A673 (cell line): ENCODE results near the gene BUB1B. TPM values are rescaled to one million over a fixed set of nuclear protein-coding genes. Genes with fewer than 3 reads are reported as not detected.

Source experiments
- BruUV-seq: library from RNA; stranded (reverse); fragments of 400-500 nt; replicated peaks from 2 replicates; lab custom pipeline; 2021; lab: Mats Ljungman, UMichigan
- CTCF ChIA-PET: fragments of 300-600 bp; sonication (Branson Sonifier 250); formaldehyde crosslinking; loops from one replicate; lab custom pipeline; 2022; ENCODE audit warnings: antibody characterized with exemption; lab: Charles Lee
- POLR2A ChIA-PET: fragments of 300-600 bp; sonication (Branson Sonifier 250); formaldehyde crosslinking; loops from one replicate; lab custom pipeline; 2022; ENCODE audit warnings: antibody characterized with exemption; ENCODE audit not compliant: low non-redundant PET; lab: Charles Lee
- DNase-seq: peaks from one replicate; pipeline ENCODE4 v3.0.0-alpha.2; 2015; ENCODE audit warnings: low spot score
- H3K27ac ChIP-seq: fragments of 200-600 bp; sonication (generic); 2 replicates; pipeline ENCODE4 v1.5.1; 2016; ENCODE audit warnings: mixed run types, low read depth, mild to moderate bottlenecking, mixed read lengths, antibody characterized with exemption, low read length; ENCODE audit not compliant: poor library complexity, severe bottlenecking
- H3K27me3 ChIP-seq: fragments of 200-600 bp; sonication (generic); replicated peaks from 2 replicates; pipeline ENCODE4 v1.6.1; 2017; ENCODE audit warnings: mixed run types, low read depth, mild to moderate bottlenecking, mixed read lengths, antibody characterized with exemption, low read length; ENCODE audit not compliant: insufficient read depth, poor library complexity
- H3K36me3 ChIP-seq: fragments of 200-600 bp; sonication (generic); 2 replicates; pipeline ENCODE4 v1.6.1; 2016; ENCODE audit warnings: mixed run types, mild to moderate bottlenecking, mixed read lengths, antibody characterized with exemption, low read length; ENCODE audit not compliant: insufficient read depth, poor library complexity, severe bottlenecking
- H3K4me1 ChIP-seq: fragments of 200-600 bp; sonication (generic); 2 replicates; pipeline ENCODE4 v1.6.1; 2017; ENCODE audit warnings: mixed run types, mild to moderate bottlenecking, mixed read lengths, antibody characterized with exemption, low read length; ENCODE audit not compliant: insufficient read depth, poor library complexity, severe bottlenecking
- H3K4me3 ChIP-seq: fragments of 200-600 bp; sonication (generic); 2 replicates; pipeline ENCODE4 v1.5.1; 2016; ENCODE audit warnings: low read depth, mixed run types, mild to moderate bottlenecking, mixed read lengths, low read length; ENCODE audit not compliant: poor library complexity, severe bottlenecking
- H3K9me3 ChIP-seq: fragments of 200-600 bp; sonication (generic); 2 replicates; pipeline ENCODE4 v1.6.1; 2016; ENCODE audit warnings: mixed run types, low read depth, mild to moderate bottlenecking, mixed read lengths, antibody characterized with exemption, low read length; ENCODE audit not compliant: poor library complexity, severe bottlenecking
- EZH2 ChIP-seq: fragments of 200-600 bp; sonication (generic); IDR thresholded peaks from 2 replicates; pipeline ENCODE4 v1.6.1; 2017; ENCODE audit warnings: borderline replicate concordance, low read depth, mild to moderate bottlenecking, mixed read lengths, antibody characterized with exemption, low read length; ENCODE audit not compliant: poor library complexity, severe bottlenecking
- intact Hi-C: fragments of 100-400 bp; cut with micrococcal nuclease; formaldehyde crosslinking; loops from one replicate; pipeline ENCODE4 v1.10.0; 2022; ENCODE audit not compliant: unreplicated experiment
- total RNA-seq: library from RNA; stranded (reverse); gene quantifications from 2 replicates; pipeline ENCODE4 v1.2.3, GENCODE V29; 2021
- TF ChIP-seq, protein P1 (sequence below): fragments of 300-800, 200-600 bp; sonication (generic); conservative IDR thresholded peaks from 2 replicates; pipeline ENCODE4 v1.5.1; 2017; ENCODE audit warnings: low read depth, mild to moderate bottlenecking, antibody characterized with exemption, low read length, moderate library complexity, mixed read lengths

BUB1B gene
- total RNA-seq, 1 experiment from 2014 or later: 196 TPM

GRCh38 chr15:40229316-40229715 is 68.4 kb downstream of the BUB1B start:
- POLR2A ChIA-PET: no interaction called here
- no TSS peak for BruUV-seq
- Histone ChIP-seq H3K36me3 (peaks cover 46% of the 10 kb centered on the region), H3K27me3 (no peaks in the 10 kb centered on the region), H3K4me3 (no peak overlapping the region), H3K4me1 (no peaks in the 10 kb centered on the region), H3K9me3 (no peaks in the 10 kb centered on the region), H3K27ac (no peak overlapping the region)
- DNase-seq: no peak
- TF ChIP-seq EZH2: no peak
- TF ChIP-seq, protein P1, sequence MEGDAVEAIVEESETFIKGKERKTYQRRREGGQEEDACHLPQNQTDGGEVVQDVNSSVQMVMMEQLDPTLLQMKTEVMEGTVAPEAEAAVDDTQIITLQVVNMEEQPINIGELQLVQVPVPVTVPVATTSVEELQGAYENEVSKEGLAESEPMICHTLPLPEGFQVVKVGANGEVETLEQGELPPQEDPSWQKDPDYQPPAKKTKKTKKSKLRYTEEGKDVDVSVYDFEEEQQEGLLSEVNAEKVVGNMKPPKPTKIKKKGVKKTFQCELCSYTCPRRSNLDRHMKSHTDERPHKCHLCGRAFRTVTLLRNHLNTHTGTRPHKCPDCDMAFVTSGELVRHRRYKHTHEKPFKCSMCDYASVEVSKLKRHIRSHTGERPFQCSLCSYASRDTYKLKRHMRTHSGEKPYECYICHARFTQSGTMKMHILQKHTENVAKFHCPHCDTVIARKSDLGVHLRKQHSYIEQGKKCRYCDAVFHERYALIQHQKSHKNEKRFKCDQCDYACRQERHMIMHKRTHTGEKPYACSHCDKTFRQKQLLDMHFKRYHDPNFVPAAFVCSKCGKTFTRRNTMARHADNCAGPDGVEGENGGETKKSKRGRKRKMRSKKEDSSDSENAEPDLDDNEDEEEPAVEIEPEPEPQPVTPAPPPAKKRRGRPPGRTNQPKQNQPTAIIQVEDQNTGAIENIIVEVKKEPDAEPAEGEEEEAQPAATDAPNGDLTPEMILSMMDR: no peak
- CTCF ChIA-PET: no interaction called here
- intact Hi-C loops: no loop called here

GRCh38 chr15:40229956-40230355 is 69.1 kb downstream of the BUB1B start:
- TF ChIP-seq, protein P1: no peak
- TF ChIP-seq EZH2: no peak
- Histone ChIP-seq H3K36me3 (peaks cover 40% of the 10 kb centered on the region), H3K4me3 (no peak overlapping the region), H3K4me1 (no peaks in the 10 kb centered on the region), H3K27ac (no peak overlapping the region), H3K27me3 (no peaks in the 10 kb centered on the region), H3K9me3 (no peaks in the 10 kb centered on the region)
- DNase-seq: no peak
- intact Hi-C loops: no loop called here
- CTCF ChIA-PET: no interaction called here
- POLR2A ChIA-PET: interaction anchor here (0.6 kb wide), 1 partner anchor 9 kb away, joined by 7 read pairs; no protein-coding TSS in a partner anchor
- BruUV-seq: no TSS peak

- intact Hi-C loops: no loop called here
- H3K9me3 ChIP-seq: no peaks in the 10 kb centered on the region
- CTCF ChIA-PET: no interaction called here
- no peak overlapping the region for H3K4me3 ChIP-seq
- TF ChIP-seq, protein P1: no peak
- TF ChIP-seq EZH2: no peak
- DNase-seq: no peak
- no peak overlapping the region for H3K27ac ChIP-seq
- BruUV-seq: no TSS peak
- H3K36me3 ChIP-seq: peaks cover 21% of the 10 kb centered on the region
- H3K27me3 ChIP-seq: no peaks in the 10 kb centered on the region
- H3K4me1 ChIP-seq: no peaks in the 10 kb centered on the region
- POLR2A ChIA-PET: interaction anchor here (0.6 kb wide), 1 partner anchor 906 kb away, joined by 3 read pairs; no protein-coding TSS in a partner anchor
Measured at GRCh38 chr15:40232625-40233070, 71.8 kb downstream of the BUB1B start.
